Fibroblast of lung (primary cell): ENCODE results near the gene SIRT4. TPM values are rescaled to one million over a fixed set of nuclear protein-coding genes. Genes with fewer than 3 reads are reported as not detected.
"Not testable (repeated sequence)": the region's sequence is repeated elsewhere in the genome, so short reads cannot be mapped to it uniquely, and the experiment has no call there.

ENCODE experiments used
- DNase-seq, 2 donors: peaks; one replicate each; pipeline versions ENCODE4 v3.0.0 to v3.0.0-alpha.2; 2010; ENCODE audit warnings: low read depth in 2 of 2
- H2AFZ ChIP-seq: 2 replicates; pipeline ENCODE4 v1.5.1; 2012; ENCODE audit warnings: low read length, control low read depth, inconsistent platforms
- H3K27ac ChIP-seq: 2 replicates; pipeline ENCODE4 v1.5.1; 2011; ENCODE audit warnings: low read length, control low read depth; ENCODE audit not compliant: insufficient read depth
- H3K27me3 ChIP-seq: 2 replicates; pipeline ENCODE4 v1.5.1; 2011; ENCODE audit warnings: mild to moderate bottlenecking, low read length; ENCODE audit not compliant: control insufficient read depth, insufficient read depth
- H3K36me3 ChIP-seq: 2 replicates; pipeline ENCODE4 v1.5.1; 2011; ENCODE audit warnings: low read length; ENCODE audit not compliant: control insufficient read depth, insufficient read depth
- H3K4me1 ChIP-seq: 2 replicates; pipeline ENCODE4 v1.5.1; 2011; ENCODE audit warnings: low read length; ENCODE audit not compliant: control insufficient read depth, insufficient read depth; ENCODE audit errors: extremely low read depth
- H3K4me2 ChIP-seq: 2 replicates; pipeline ENCODE4 v1.5.1; 2011; ENCODE audit warnings: low read length, control low read depth; ENCODE audit not compliant: insufficient read depth; ENCODE audit errors: extremely low read depth
- H3K4me3 ChIP-seq, 4 experiments: fragments of 200-600 bp in 1 of 4; sonication (generic) in 1 of 4; replicated peaks in 1 of 4; 2 replicates each; pipeline ENCODE4 v1.5.1; 2011 to 2016; ENCODE audit warnings: low read length in 4 of 4, low read depth in 3 of 4, mild to moderate bottlenecking in 3 of 4, control low read depth in 2 of 4, inconsistent platforms in 1 of 4, mixed read lengths in 1 of 4; ENCODE audit not compliant: insufficient read depth in 1 of 4; ENCODE audit errors: control extremely low read depth in 1 of 4
- H3K79me2 ChIP-seq: 2 replicates; pipeline ENCODE4 v1.5.1; 2012; ENCODE audit warnings: mild to moderate bottlenecking, low read length, inconsistent platforms; ENCODE audit not compliant: control insufficient read depth, insufficient read depth
- H3K9ac ChIP-seq: 2 replicates; pipeline ENCODE4 v1.5.1; 2011; ENCODE audit warnings: mild to moderate bottlenecking, low read length, control low read depth; ENCODE audit not compliant: insufficient read depth
- H3K9me3 ChIP-seq: 2 replicates; pipeline ENCODE4 v1.5.1; 2012; ENCODE audit warnings: low read depth, low read length; ENCODE audit not compliant: control insufficient read depth, insufficient read depth
- H4K20me1 ChIP-seq: 2 replicates; pipeline ENCODE4 v1.5.1; 2011; ENCODE audit warnings: low read length; ENCODE audit not compliant: control insufficient read depth, insufficient read depth; ENCODE audit errors: extremely low read depth
- CTCF ChIP-seq, 2 donors: IDR thresholded peaks in 1 of 2; conservative IDR thresholded peaks in 1 of 2; 1 replicate in 1 of 2; 2 replicates in 1 of 2; pipeline ENCODE4 v1.5.1; 2011 to 2012; ENCODE audit warnings: low read length in 2 of 2, control low read depth in 1 of 2, inconsistent platforms in 1 of 2, low read depth in 1 of 2, mild to moderate bottlenecking in 1 of 2
- EZH2 ChIP-seq: IDR thresholded peaks from 2 replicates; pipeline ENCODE4 v1.5.1; 2012; ENCODE audit warnings: low read length, control low read depth, mild to moderate bottlenecking; ENCODE audit errors: missing control alignments
- polyA minus RNA-seq: library from RNA; depleted of rRNA, polyadenylated mRNA; stranded (reverse); fragments of >200 nt; gene quantifications from 2 replicates; pipeline ENCODE4 v1.2.3, GENCODE V29; 2011; ENCODE audit warnings: low replicate concordance
- polyA plus RNA-seq, 2 donors: library from polyadenylated mRNA; depleted of rRNA in 1 of 2; stranded (reverse) in 1 of 2; unstranded in 1 of 2; fragments of >200 nt; gene quantifications; 2 replicates each; pipeline ENCODE4 v1.2.1, GENCODE V29; 2011 to 2012; ENCODE audit warnings: missing spikeins in 1 of 2
- total RNA-seq: library from RNA; depleted of rRNA; stranded (reverse); fragments of >200 nt; gene quantifications from 2 replicates; pipeline ENCODE4 v1.2.1, GENCODE V29; 2014

The SIRT4 gene
- 2.3 and 2.5 TPM in 2 replicates for total RNA-seq
- 0.53 and 1.2 TPM in 2 replicates for polyA plus RNA-seq
- 0.70 and 1.2 TPM in 2 replicates for polyA plus RNA-seq (2012)
- polyA minus RNA-seq, result not detected in 2 replicates

DNA sequence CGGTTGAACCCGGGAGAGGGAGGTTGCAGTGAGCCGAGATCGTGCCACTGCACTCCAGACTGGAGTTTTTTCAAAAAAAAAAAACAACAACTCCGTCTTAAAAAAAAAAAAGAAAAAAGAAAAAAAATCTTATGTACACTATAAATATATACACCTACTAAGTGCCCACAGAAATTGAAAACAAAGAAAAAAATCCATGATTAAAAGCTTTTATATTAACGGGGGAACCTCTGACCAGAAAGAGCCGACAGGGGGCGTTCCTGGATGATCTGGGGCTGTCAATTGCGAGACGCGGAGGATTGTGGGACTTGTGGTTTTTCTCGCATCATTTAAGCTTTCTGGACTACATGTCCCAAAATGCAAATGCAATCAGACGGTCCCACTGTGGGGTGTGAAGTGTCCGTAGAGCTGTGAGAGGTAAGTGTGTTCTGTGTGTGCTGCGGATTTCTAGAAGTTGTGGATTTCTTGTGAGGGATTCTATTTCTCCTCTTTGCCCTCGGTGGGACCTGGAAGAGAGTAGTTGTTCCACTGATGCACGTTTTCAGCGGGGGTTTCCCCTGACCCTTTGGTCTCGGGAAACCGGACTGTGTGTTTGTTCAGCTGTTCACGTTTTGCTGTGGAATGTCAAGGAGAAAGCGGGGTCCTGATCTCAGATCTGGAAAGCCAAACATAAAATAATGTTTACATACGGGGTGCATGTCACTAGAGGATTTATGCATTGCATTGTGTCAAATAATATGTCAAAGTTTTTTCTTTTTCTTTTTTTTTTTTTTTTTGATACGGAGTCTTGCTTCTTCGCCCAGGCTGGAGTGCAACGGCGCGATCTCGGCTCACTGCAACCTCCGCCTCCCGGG is at the start of gene SIRT4:
Gene SIRT4, plus strand, starts transcription at position 360 of the 854 bp plus-strand sequence. CDS start 1,241 bp downstream, outside the sequence.
- Histone ChIP-seq H3K4me2 (peak within 1 kb of the TSS; percentile 76), H3K27me3 (no peaks in the 10 kb centered on the region), H3K9me3 (no peaks in the 10 kb centered on the region), H3K9ac (peak within 1 kb of the TSS; percentile 60), H3K36me3 (no peaks in the 10 kb centered on the region), H2AFZ (peak within 1 kb of the TSS; percentile 96), H3K79me2 (no peaks in the 10 kb centered on the region), H3K4me3 (peak within 1 kb of the TSS; percentile 51 to 95 (median 66)), H4K20me1 (no peaks in the 10 kb centered on the region), H3K27ac (peak within 1 kb of the TSS; percentile 72), H3K4me1 (no peaks in the 10 kb centered on the region)
- TF ChIP-seq CTCF (conservative IDR thresholded peaks at IDR 0.05 in 1 of 2, IDR thresholded peaks at IDR 0.05 in 1 of 2; ENCODE audit: low read depth in 1 of 2, low read length in 2 of 2), result peak; percentile 67 to 85
- TF ChIP-seq EZH2, result no peak
- DNase-seq, result peak; percentile 92 to 95

DNA sequence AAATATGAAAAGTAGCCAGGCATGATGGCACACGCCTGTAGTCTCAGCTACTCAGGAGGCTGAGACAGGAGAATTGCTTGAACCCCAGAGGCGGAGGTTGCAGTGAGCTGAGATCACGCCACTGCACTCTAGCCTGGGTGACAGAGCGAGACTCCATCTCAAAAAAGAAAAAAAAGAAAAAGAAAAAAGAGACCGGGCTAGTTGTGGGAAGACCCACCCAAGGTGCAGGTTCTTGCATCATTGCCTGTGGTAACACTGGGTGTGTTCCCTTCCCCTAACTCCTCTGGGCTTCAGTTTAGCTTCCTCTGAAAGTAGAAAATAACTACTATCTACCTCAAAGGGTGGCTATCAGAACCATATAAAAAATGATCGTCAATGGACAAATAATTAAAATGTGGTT is 48.8 kb upstream of the SIRT4 start:
- not testable (repeated sequence) for H4K20me1 ChIP-seq, H3K27ac ChIP-seq, H2AFZ ChIP-seq, H3K4me3 ChIP-seq, DNase-seq, H3K9me3 ChIP-seq, H3K36me3 ChIP-seq, H3K4me2 ChIP-seq, H3K27me3 ChIP-seq, H3K9ac ChIP-seq
- peaks cover 36% of the 10 kb centered on the region for H3K4me1 ChIP-seq
- H3K79me2 ChIP-seq, result peaks cover 94% of the 10 kb centered on the region

- Histone ChIP-seq H3K4me1 (peaks cover 29% of the 10 kb centered on the region), H4K20me1 (no peaks in the 10 kb centered on the region)
Observed at GRCh38 chr12:120254809-120255208, 47.3 kb upstream of the SIRT4 start.

More at GRCh38 chr12:120254809-120255208, 47.3 kb upstream of the SIRT4 start:
- no peak overlapping the region for H3K9ac ChIP-seq
- H3K27ac ChIP-seq, result no peak overlapping the region
- no peaks in the 10 kb centered on the region for H3K9me3 ChIP-seq
- DNase-seq, result no peak
- no peak for TF ChIP-seq CTCF (conservative IDR thresholded peaks at IDR 0.05 in 1 of 2, IDR thresholded peaks at IDR 0.05 in 1 of 2; ENCODE audit: low read depth in 1 of 2, low read length in 2 of 2)
- H2AFZ ChIP-seq, result no peak overlapping the region
- no peaks in the 10 kb centered on the region for H3K36me3 ChIP-seq
- H3K4me3 ChIP-seq, result no peak overlapping the region
- peaks cover 94% of the 10 kb centered on the region for H3K79me2 ChIP-seq
- no peaks in the 10 kb centered on the region for H3K27me3 ChIP-seq
- H3K4me2 ChIP-seq, result no peak overlapping the region
